SW 1271 (cell line): ENCODE data around the gene UTP18.
"Not testable (repeated sequence)": the region's sequence is repeated elsewhere in the genome, so short reads cannot be mapped to it uniquely, and the experiment has no call there.

Experiments
- DNase-seq, 2 experiments: peaks; one replicate each; lab custom pipeline; 2025; lab: John Stamatoyannopoulos, UW

Gene UTP18

DNA sequence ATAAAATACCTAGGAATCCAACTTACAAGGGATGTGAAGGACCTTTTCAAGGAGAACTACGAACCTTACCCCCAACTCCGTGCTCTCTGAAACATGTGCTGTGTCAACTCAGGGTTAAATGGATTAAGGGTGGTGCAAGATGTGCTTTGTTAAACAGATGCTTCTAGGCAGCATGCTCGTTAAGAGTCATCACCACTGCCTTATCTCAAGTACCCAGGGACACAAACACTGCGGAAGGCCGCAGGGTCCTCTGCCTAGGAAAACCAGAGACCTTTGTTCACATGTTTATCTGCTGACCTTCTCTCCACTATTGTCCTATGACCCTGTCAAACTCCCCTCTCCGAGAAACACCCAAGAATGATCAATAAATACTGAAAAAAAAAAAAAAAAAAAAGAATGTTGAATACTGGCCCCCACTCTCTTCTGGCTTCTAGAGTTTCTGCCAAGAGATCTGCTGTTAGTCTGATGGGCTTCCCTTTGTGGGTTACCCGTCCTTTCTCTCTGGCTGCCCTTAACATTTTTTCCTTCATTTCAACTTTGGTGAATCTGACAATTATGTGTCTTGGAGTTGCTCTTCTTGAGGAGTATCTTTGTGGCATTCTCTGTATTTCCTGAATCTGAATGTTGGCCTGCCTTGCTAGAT is 70.6 kb downstream of the UTP18 start:
- DNase-seq, result not testable (repeated sequence)

DNA sequence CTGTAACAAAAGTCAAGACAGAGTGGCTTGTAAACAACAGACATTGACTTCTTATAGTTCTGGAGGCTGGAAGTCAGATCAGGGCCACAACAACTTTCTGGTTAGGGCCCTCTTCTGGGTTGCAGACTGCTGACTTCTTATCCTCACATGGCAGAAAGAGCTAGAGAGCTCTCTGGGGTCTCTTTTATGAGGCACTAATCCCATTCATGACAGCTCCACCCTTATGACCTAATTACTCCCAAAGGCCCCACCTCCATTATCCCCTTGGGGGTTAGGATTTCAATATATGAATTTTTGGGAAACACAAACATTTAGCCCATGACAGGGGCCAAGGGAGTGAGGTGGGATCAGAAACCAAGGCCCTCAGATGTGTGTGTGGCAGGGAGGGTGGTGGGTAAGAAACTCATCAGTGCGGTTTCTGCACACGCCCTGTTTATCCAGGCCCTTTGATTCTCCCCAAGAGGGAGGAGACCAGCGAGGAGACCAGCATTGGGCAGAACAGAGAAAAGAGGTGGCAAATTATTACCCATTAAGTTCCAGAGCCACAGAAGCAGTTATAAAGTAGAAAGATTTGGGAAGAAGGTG is 74.8 kb downstream of the UTP18 start:
- no peak for DNase-seq

DNA sequence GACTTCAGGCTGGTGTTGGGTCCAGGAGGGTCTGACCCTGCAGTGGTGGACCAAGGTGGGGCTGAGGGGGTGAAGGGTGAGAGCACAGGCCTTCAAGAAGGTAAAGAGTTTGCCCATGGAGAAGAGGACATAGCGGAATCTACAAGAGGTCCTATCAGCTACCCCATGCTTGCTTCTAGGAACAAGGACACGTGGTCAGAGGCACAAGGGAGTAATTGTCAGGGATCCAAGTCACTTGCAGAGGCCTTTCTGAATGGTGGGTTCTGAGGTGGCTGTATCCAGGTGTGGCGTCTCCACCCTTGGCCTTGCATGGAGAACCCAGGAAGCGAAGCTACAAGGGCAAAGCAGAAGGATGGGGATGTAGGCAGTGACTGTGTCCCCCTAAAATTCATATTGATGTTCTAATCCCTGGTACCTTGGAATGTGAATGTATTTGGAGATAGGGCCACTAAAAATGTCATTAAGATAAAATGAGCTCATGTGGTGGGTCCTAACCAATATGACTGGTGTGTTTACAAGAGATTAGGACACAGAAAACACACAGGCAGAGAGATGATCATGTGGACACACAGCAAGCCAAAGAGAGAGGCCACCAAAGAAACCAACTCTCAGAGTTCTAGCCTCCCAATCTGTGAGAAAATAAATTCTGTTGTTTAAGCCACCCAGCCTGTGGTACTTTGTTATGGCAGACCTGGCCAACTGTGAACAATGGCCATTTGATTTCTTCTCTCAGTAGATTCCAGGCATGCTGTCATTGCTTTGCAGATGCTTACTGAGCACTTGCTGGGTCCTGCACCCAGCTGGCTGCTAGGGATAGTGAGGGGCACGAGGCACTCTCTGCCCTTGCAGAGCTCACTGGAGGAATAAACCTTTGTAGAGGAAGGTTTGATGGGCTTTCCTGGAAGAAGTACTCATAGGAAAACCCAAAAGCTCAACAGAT is 75.8 kb downstream of the UTP18 start:
- DNase-seq, result no peak

GRCh38 chr17:51341457-51341856 is 81.1 kb downstream of the UTP18 start:
- DNase-seq, result no peak

DNA sequence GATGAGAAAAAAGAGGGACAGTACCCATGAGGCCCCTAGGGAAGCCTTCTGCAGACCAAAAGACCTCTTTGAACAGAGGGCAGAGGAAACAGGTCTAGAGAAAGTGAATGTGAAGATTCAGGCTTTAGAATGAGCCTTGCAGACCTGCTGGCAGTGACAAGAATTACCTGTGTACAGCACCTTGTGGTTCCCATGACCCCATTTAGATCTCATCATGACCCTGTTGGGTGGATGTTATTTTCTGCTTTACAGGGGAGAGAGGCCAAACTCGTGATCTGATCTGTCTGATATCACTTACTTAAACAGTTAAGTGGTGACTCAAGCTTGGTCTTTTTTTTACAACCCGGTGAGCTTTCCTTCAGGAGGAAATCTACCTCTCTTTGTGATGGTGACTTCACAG is 81.9 kb downstream of the UTP18 start:
- DNase-seq, result no peak

DNA sequence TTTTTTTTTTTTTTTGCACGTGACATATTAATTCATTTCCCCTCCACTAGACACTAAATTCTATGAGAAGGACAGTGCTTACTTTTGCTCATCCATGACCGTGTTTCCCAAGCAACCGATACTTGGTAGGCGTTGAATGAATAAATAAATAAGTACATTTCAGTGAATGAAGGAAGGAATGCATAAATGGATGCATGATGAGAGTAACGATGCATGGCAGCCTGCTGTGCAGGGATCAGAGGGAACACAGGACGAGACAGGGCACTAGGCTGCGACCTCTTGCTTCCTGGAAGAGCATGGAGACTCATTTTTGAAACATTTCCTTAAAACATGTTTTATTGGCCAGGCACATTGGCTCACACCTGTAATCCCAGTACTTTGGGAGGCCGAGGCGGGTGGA is 84.2 kb downstream of the UTP18 start:
- no peak for DNase-seq

DNA sequence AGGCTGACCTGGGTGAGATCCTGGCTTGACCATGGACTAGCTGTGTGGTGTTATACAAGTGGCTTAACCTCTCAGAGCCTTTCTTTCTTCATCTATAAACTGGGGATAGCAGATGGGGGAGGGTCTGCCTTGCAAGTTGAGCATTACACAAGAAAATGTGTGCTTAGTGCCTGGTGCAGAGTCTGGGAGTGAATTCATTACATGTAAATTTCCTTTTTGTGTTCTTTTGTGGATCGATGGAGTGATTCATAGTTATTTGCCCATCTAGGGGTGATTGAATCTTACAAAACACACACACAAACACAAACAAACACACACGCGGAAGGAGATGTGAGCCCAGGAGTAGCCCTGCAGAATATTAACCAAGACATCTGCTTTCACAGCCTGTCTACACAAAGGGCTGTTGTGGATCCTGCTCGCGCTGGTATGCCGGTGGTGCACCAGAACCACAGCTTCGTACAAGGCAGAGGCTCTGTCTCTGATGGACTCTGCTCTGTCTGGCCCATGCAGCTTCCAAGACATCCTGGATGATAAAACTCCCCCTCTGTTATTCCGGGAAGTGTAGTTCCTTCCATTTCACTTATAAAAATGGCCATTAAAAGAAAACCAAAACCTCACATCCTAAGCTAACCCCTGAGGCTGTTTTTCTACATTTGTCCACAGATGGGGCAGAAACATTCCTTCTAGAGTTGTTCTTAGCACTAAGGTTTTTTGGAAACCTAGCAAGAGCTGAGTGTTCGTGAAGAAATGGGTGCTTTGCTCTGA is 86.1 kb downstream of the UTP18 start:
- no peak for DNase-seq
